HL-60/S4 (cell line): Measurements from ENCODE around the gene TRIP11.
"Not testable (repeated sequence)": the region's sequence is repeated elsewhere in the genome, so short reads cannot be mapped to it uniquely, and the experiment has no call there.

ENCODE experiments used
- in situ Hi-C: fragments of 300-500 bp; cut with MboI; formaldehyde crosslinking; loops from 2 replicates; pipeline ENCODE4 v1.14.3; 2022; ENCODE audit warnings: low sequenced_read_pairs

Gene TRIP11

GRCh38 chr14:92039719-92040430 is at the start of gene TRIP11:
Gene TRIP11 (minus strand): TSS chr14:92040059. CDS start chr14:92039685, 374 bp downstream.
- in situ Hi-C loops, result no loop called here

- in situ Hi-C loops, result no loop called here
These were observed 48.6 kb upstream of the TRIP11 start for GRCh38 chr14:92088494-92088893.

- in situ Hi-C loops, result no loop called here
These were observed 34.7 kb upstream of the TRIP11 start for GRCh38 chr14:92074555-92074954.

GRCh38 chr14:92058006-92058917 is 18.4 kb upstream of the TRIP11 start:
- in situ Hi-C loops, result no loop called here

GRCh38 chr14:92049781-92050180 is 9.9 kb upstream of the TRIP11 start:
- in situ Hi-C loops, result no loop called here

GRCh38 chr14:92049221-92049620 is 9.4 kb upstream of the TRIP11 start:
- in situ Hi-C loops, result not testable (repeated sequence)

- in situ Hi-C loops, result not testable (repeated sequence)
These were observed 6.0 kb upstream of the TRIP11 start for GRCh38 chr14:92045904-92046303.

GRCh38 chr14:92041766-92042165 is 1.9 kb upstream of the TRIP11 start:
- in situ Hi-C loops, result not testable (repeated sequence)

- in situ Hi-C loops, result no loop called here
These were observed 1.3 kb upstream of the TRIP11 start for GRCh38 chr14:92041203-92041602.

- in situ Hi-C loops, result no loop called here
These were observed 682 bp upstream of the TRIP11 start for GRCh38 chr14:92040431-92041051.

- in situ Hi-C loops, result no loop called here
These were observed 668 bp downstream of the TRIP11 start for GRCh38 chr14:92039063-92039718.

- in situ Hi-C loops, result no loop called here
These were observed 1.9 kb downstream of the TRIP11 start for GRCh38 chr14:92037989-92038388.

- in situ Hi-C loops, result no loop called here
These were observed 4.0 kb downstream of the TRIP11 start for GRCh38 chr14:92035890-92036289.

- in situ Hi-C loops, result no loop called here
These were observed 5.8 kb downstream of the TRIP11 start for GRCh38 chr14:92033906-92034687.

GRCh38 chr14:92033433-92033832 is 6.4 kb downstream of the TRIP11 start:
- in situ Hi-C loops, result no loop called here

- in situ Hi-C loops, result no loop called here
These were observed 13.2 kb downstream of the TRIP11 start for GRCh38 chr14:92026548-92027190.

GRCh38 chr14:92022036-92022435 is 17.8 kb downstream of the TRIP11 start:
- in situ Hi-C loops, result no loop called here

- in situ Hi-C loops, result no loop called here
These were observed 18.3 kb downstream of the TRIP11 start for GRCh38 chr14:92021523-92021922.

- in situ Hi-C loops, result no loop called here
These were observed 25.8 kb downstream of the TRIP11 start for GRCh38 chr14:92014040-92014439.
